Heart right ventricle (tissue), 16 donors: ENCODE data around the gene PLPPR1. TPM values are rescaled to one million over a fixed set of nuclear protein-coding genes. Genes with fewer than 3 reads are reported as not detected.

Experiments used
- ATAC-seq, 8 donors: fragments of 200-7000 bp; cut with Tn5 transposase; one replicate each; pipeline ENCODE4 v1.9.1; 2020; ENCODE audit warnings: mild to moderate bottlenecking in 8 of 8, moderate library complexity in 8 of 8, moderate number of reproducible peaks in 1 of 8
- DNase-seq, 2 donors: peaks; one replicate each; pipeline ENCODE4 v3.0.0-alpha.2; 2020
- H3K27ac ChIP-seq, 10 donors: fragments of 200-600 bp; sonication (generic) in 2 of 10; one replicate each; pipeline versions ENCODE4 v1.5.0 to v1.8.0; 2020 to 2022; ENCODE audit warnings: mild to moderate bottlenecking in 3 of 10
- H3K27me3 ChIP-seq, 7 donors: fragments of 200-600 bp; one replicate each; pipeline ENCODE4 v1.8.0; 2021 to 2022; ENCODE audit warnings: mild to moderate bottlenecking in 2 of 7
- H3K36me3 ChIP-seq, 9 donors: fragments of 200-600 bp; sonication (generic) in 1 of 9; one replicate each; pipeline versions ENCODE4 v1.5.0 to v1.8.0; 2020 to 2022; ENCODE audit warnings: mild to moderate bottlenecking in 2 of 9
- H3K4me1 ChIP-seq, 9 donors: fragments of 200-600 bp; sonication (generic) in 1 of 9; one replicate each; pipeline versions ENCODE4 v1.5.0 to v1.8.0; 2020 to 2022; ENCODE audit warnings: mild to moderate bottlenecking in 4 of 9
- H3K4me3 ChIP-seq, 10 donors: fragments of 200-600 bp; sonication (generic) in 2 of 10; one replicate each; pipeline versions ENCODE4 v1.5.0 to v1.8.0; 2020 to 2022; ENCODE audit warnings: mild to moderate bottlenecking in 7 of 10, moderate library complexity in 2 of 10
- H3K9me3 ChIP-seq, 11 donors: fragments of 200-600 bp in 10 of 11; sonication (generic) in 2 of 11; one replicate each; pipeline versions ENCODE4 v1.5.0 to v1.8.0; 2013 to 2022; ENCODE audit warnings: mild to moderate bottlenecking in 2 of 11, control low read depth in 1 of 11, moderate library complexity in 1 of 11
- WGBS, 2 donors: extraction: QIAGEN DNeasy Blood & Tissue Kit; methylation state at CpG; one replicate each; pipeline ENCODE4 v1.1.7; 2013; ENCODE audit warnings: inconsistent platforms in 1 of 2; 5-methylcytosine and 5-hydroxymethylcytosine counted together
- intact Hi-C, 10 donors: fragments of 100-400 bp; cut with DNase I; formaldehyde crosslinking; loops; one replicate each; pipeline versions ENCODE4 v1.11.1 to v1.14.2; 2022
- polyA plus RNA-seq, 2 donors: library from polyadenylated mRNA; stranded (reverse); fragments of 200-250 nt; gene quantifications; one replicate each; pipeline ENCODE4 v1.2.3, GENCODE V29; 2013
- total RNA-seq, 10 donors: library from RNA; stranded (reverse); fragmentation: NEBNext Ultra II Directional in 3 of 10; extraction: Animal tissue kit (Norgen Biotek cat#: 25700) in 3 of 10; gene quantifications; one replicate each; pipeline versions ENCODE4 v1.2.1 to v1.2.4, GENCODE V29; 2021 to 2023
- TF ChIP-seq, protein P1 (sequence below), 9 donors: fragments of 200-600 bp; sonication (generic) in 2 of 9; IDR thresholded peaks; one replicate each; pipeline versions ENCODE4 v1.5.0 to v1.8.0; 2021 to 2022; ENCODE audit warnings: antibody characterized with exemption in 9 of 9, mild to moderate bottlenecking in 5 of 9, moderate library complexity in 1 of 9
- donor health status: Arrhythmogenic right ventricular cardiomyopathy.
- donor health status: ischemic (EF 13 %, LVEDD 7.1; RV severe dilation, severe dysfunction).
- donor health status: healthy with polysubstance abuse.
- donor health status: DM: no; HTN: yes; CAD: no.
- donor health status: DM: no; HTN: no; CAD: no.
- donor health status: ischemic (EF 25% LVEDD 6.9; RV normal size, moderate dysfunction).
- donor health status: ischemic (EF 25% LVEDD 5.7; RV mildly dilated, moderate dysfunction).
- donor health status: healthy.
- donor health status: DM: yes; HTN: yes; CAD: no.
- donor health status: Ischemic cardiomyopathy.
- donor health status: ischemic (EF 35%, LVEDD 5.7; RV mildly dilated, moderate dysfunction).
- donor health status: nonischemic (EF 11% LVEDD 7.7; RV severe dilation, severe dysfunction).
- donor health status: DM: yes; HTN: yes; CAD: no.
- donor health status: PGD.
- donor health status: ischemic (EF 29% LVEDD 5.4; RV normal size, mild dysfunction).
- donor health status: nonischemic (EF 23%, LVEDD 6.1; RV moderate dilation, normal function).

Gene PLPPR1
- total and polyA plus RNA-seq, 12 donors, result not detected

DNA sequence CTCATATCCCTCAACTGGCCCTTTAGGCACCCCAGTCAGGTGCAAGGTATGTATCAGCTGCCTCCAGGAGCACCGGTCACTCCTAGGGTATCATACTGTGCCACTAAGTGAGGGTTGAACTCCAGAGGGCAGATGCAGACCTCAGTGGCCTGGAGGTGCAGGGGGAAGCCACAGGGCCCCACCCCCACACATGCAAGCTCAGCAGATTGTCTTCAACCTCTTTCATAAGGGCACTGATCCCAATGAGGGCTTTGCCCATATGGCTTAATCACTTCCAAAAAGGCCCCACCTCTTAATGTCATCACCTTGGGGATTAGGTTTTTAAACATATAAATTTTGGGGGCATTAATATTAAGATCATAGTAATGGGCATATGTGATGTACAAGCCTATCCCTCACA, 328.1 kb downstream of the PLPPR1 start:
- intact Hi-C loops, result no loop called here
- Histone ChIP-seq H3K36me3 (no peaks in the 10 kb centered on the region), H3K9me3 (no peaks in the 10 kb centered on the region), H3K27ac (no peak overlapping the region), H3K4me3 (no peak overlapping the region), H3K4me1 (no peaks in the 10 kb centered on the region), H3K27me3 (peaks cover 0 to 6% (median 0%) of the 10 kb centered on the region in 7 donors)
- WGBS, 2 donors, result 46 to 65% methylated on average over 1 of the region's 1 CpG
- TF ChIP-seq, protein P1, sequence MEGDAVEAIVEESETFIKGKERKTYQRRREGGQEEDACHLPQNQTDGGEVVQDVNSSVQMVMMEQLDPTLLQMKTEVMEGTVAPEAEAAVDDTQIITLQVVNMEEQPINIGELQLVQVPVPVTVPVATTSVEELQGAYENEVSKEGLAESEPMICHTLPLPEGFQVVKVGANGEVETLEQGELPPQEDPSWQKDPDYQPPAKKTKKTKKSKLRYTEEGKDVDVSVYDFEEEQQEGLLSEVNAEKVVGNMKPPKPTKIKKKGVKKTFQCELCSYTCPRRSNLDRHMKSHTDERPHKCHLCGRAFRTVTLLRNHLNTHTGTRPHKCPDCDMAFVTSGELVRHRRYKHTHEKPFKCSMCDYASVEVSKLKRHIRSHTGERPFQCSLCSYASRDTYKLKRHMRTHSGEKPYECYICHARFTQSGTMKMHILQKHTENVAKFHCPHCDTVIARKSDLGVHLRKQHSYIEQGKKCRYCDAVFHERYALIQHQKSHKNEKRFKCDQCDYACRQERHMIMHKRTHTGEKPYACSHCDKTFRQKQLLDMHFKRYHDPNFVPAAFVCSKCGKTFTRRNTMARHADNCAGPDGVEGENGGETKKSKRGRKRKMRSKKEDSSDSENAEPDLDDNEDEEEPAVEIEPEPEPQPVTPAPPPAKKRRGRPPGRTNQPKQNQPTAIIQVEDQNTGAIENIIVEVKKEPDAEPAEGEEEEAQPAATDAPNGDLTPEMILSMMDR (IDR thresholded peaks at IDR 0.05), result no peak
- ATAC-seq (no peak), DNase-seq (no peak)

DNA sequence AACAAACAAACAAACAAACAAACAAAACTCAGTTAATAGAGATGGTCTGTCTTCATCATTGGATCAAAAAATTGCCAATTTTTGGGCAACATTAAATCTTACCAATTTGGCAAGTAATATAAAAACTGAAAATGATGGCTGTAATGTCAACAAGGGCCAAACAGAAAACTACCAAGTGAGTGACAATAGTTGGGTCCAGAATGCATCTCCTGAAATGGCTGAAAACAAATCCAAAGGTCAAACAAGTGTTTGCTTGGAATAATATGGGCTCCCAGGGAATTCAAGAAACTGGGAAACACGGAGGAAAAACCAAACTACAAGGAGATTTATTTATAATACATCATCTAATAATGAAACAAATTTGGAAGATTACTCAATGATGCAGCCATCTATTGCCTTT, 331.2 kb downstream of the PLPPR1 start:
- H3K27me3 ChIP-seq, result peaks cover 0 to 2% (median 0%) of the 10 kb centered on the region in 7 donors
- intact Hi-C loops, result no loop called here

DNA sequence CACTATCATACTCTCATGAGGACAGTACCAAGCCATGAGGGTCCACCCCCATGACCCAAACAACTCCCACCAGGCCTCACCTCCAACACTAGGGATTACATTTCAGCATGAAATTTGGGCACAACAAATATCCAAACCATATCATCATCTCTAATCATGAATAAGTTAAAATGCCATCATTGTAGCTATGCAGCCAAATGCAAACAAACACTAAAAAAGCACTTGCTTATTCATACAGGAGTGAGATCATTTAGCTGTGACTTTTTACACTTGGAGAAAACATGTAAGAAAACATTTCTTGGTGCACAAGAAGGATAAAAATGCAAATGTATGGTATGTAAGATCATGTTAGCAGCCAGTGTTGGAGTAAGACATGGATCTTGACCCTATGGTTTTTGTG, 332.1 kb downstream of the PLPPR1 start:
- Histone ChIP-seq H3K9me3 (no peaks in the 10 kb centered on the region), H3K27ac (no peak overlapping the region), H3K27me3 (peaks cover 0 to 3% (median 0%) of the 10 kb centered on the region in 7 donors), H3K36me3 (no peaks in the 10 kb centered on the region), H3K4me1 (no peaks in the 10 kb centered on the region), H3K4me3 (no peak overlapping the region)
- TF ChIP-seq, protein P1 (IDR thresholded peaks at IDR 0.05), result no peak
- ATAC-seq (no peak), DNase-seq (no peak)
- intact Hi-C loops, result no loop called here

More for the DNA sequence above, 331.2 kb downstream of the PLPPR1 start:
- ATAC-seq, result no peak
- TF ChIP-seq, protein P1 (IDR thresholded peaks at IDR 0.05), result no peak
- Histone ChIP-seq H3K27ac (no peak overlapping the region), H3K9me3 (no peaks in the 10 kb centered on the region), H3K36me3 (no peaks in the 10 kb centered on the region), H3K4me1 (no peaks in the 10 kb centered on the region), H3K4me3 (no peak overlapping the region)
- WGBS, 2 donors, result 54 to 62% methylated on average over 1 of the region's 1 CpG
- no peak for DNase-seq

DNA sequence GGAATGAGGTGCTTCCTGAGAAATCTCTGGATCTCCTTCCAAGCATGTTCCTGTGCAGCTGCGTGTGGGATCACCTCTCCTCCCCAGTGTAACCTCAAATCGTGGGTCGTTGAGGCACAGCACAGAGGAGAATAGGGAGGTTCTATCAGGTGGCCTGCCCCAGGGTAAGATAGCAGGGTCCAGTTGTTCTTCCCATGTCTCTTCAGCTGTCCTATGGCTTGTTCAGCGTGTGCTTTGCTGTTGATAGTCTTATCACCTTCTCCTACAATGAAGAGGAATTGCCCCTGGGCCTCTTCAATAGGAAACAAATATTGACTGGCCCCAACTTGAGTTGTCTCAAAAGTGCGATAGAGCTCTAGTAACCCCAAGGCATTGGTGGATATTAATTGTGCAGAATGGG, 333.9 kb downstream of the PLPPR1 start:
- no peaks in the 10 kb centered on the region for H3K4me1 ChIP-seq
- WGBS, 2 donors, result 72 to 75% methylated on average over 5 of the region's 5 CpGs
- TF ChIP-seq, protein P1 (IDR thresholded peaks at IDR 0.05), result no peak
- intact Hi-C loops, result no loop called here
- ATAC-seq (no peak), DNase-seq (no peak)
- no peaks in the 10 kb centered on the region for H3K9me3 ChIP-seq
- no peak overlapping the region for H3K4me3 ChIP-seq
- H3K36me3 ChIP-seq, result no peaks in the 10 kb centered on the region
- H3K27ac ChIP-seq, result no peak overlapping the region
- H3K27me3 ChIP-seq, result peaks cover 0 to 4% (median 0%) of the 10 kb centered on the region in 7 donors

DNA sequence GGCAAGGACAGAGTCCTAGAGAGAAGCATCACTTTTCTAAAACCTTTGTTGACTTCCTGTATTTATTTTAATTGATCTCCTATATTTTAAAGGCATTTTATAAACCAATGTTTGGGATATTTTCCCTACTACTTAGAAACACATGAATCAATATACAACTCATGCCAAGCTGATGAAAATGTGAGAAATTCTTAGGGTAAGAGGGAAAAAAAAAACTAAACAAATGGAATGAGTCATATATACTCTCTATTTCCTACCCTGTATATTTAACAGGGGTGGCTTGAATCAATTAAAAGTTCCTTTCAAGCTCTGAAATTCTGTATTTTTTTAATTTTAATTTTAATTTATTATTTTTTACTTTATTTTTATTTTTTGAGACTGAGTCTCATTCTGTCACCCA, 336.7 kb downstream of the PLPPR1 start:
- TF ChIP-seq, protein P1 (IDR thresholded peaks at IDR 0.05), result no peak
- Histone ChIP-seq H3K36me3 (no peaks in the 10 kb centered on the region), H3K4me1 (no peaks in the 10 kb centered on the region), H3K9me3 (no peaks in the 10 kb centered on the region), H3K4me3 (no peak overlapping the region), H3K27me3 (peaks cover 0 to 4% (median 0%) of the 10 kb centered on the region in 7 donors), H3K27ac (no peak overlapping the region)
- DNase-seq (no peak), ATAC-seq (no peak)
- intact Hi-C loops, result no loop called here
